SU-DHL-6 (cell line): ENCODE results near the gene FBXL3.

Experiments used
- EZH2phosphoT487 ChIP-seq: fragments of 200-600 bp; sonication (generic), shearing (Covaris generic); conservative IDR thresholded peaks from 2 replicates; pipeline ENCODE4 v1.6.1; 2018; ENCODE audit warnings: mild to moderate bottlenecking, antibody characterized with exemption, low read length, moderate library complexity, mixed read lengths
- TF ChIP-seq, protein P1 (sequence below): fragments of 200-600 bp; sonication (generic); IDR thresholded peaks from one replicate; pipeline ENCODE4 v1.5.1; 2017; ENCODE audit warnings: antibody characterized with exemption, mild to moderate bottlenecking, low read length, moderate library complexity; ENCODE audit not compliant: insufficient read depth, poor library complexity, severe bottlenecking

DNA sequence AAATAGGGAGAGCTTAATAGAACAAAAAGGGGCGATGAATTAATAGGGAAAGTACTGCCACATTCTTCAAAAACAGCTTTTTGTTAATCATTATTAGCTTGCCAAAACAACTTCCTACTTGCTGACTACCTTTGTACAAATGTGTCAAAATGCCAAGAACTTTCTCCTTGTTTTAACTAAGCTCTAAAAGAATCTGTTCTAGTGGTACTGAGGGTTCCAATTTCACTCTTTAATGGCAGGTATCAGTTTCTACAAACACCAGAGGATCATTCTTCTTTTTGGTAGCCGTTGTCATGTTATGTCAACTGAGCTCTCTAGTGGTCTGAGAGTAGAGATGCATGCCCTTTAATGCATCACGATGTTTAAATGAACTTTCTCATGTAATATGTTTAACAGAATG, 29.4 kb upstream of the FBXL3 start:
- TF ChIP-seq, protein P1, sequence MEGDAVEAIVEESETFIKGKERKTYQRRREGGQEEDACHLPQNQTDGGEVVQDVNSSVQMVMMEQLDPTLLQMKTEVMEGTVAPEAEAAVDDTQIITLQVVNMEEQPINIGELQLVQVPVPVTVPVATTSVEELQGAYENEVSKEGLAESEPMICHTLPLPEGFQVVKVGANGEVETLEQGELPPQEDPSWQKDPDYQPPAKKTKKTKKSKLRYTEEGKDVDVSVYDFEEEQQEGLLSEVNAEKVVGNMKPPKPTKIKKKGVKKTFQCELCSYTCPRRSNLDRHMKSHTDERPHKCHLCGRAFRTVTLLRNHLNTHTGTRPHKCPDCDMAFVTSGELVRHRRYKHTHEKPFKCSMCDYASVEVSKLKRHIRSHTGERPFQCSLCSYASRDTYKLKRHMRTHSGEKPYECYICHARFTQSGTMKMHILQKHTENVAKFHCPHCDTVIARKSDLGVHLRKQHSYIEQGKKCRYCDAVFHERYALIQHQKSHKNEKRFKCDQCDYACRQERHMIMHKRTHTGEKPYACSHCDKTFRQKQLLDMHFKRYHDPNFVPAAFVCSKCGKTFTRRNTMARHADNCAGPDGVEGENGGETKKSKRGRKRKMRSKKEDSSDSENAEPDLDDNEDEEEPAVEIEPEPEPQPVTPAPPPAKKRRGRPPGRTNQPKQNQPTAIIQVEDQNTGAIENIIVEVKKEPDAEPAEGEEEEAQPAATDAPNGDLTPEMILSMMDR: no peak
- TF ChIP-seq EZH2phosphoT487: no peak
